GM12872 (cell line): Measurements from ENCODE around the gene SYT15B.
"Not testable (repeated sequence)": the region's sequence is repeated elsewhere in the genome, so short reads cannot be mapped to it uniquely, and the experiment has no call there.

Source experiments
- CTCF ChIP-seq: IDR thresholded peaks from 3 replicates; pipeline ENCODE4 v1.5.1; 2011; ENCODE audit warnings: low read depth, mild to moderate bottlenecking, low read length, moderate library complexity; ENCODE audit not compliant: insufficient read depth

SYT15B gene

GRCh38 chr10:47763554-47764175 is at the start of gene SYT15B:
TSS of gene SYT15B (minus strand) at chr10:47763592. CDS start at chr10:47762640, 952 bp downstream.
- TF ChIP-seq CTCF, result not testable (repeated sequence)

GRCh38 chr10:47775361-47776231 is 12.2 kb upstream of the SYT15B start:
- TF ChIP-seq CTCF, result peak; percentile 54
